Measurements from ENCODE around the gene SNTA1. TPM values are rescaled to one million over a fixed set of nuclear protein-coding genes. Genes with fewer than 3 reads are reported as not detected.

The SNTA1 gene
- total and polyA plus RNA-seq, 2 of the 8 experiments (the other 6 are each of a cell fraction or from before 2014, with no cell fraction given), result 4.5 to 8.0 TPM

DNA sequence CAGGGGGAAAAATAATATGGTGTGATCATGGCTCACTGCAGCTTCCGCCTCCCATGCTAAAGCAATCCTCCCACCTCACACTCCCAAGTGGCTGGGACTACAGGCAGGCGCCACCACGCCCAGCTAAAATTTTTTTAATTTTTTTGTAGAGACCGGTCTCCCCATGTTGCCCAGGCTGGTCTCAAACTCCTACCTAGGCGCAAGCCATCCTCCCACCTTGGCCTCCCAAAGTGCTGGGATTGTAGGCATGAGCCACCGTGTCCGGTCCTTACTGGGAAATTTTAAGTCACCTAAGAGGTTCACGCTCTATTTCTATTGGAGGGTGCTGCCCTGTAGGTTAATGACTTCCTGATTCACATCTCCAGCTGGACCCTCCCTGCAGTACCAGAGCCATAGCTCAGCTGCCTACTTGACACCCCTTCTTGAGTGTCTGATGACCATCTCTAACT, 41.6 kb downstream of the SNTA1 start (continued):
- no peak for TF ChIP-seq EZH2 (IDR thresholded peaks at IDR 0.05; ENCODE audit: low read depth, low read length, severe bottlenecking)
- TF ChIP-seq HDAC6 (IDR thresholded peaks at IDR 0.05; ENCODE audit: low read depth, low read length), result no peak
- no peak for TF ChIP-seq RBBP5 (IDR thresholded peaks at IDR 0.05; ENCODE audit: borderline replicate concordance, low read depth, low read length)
- TF ChIP-seq KDM5A (IDR thresholded peaks at IDR 0.05; ENCODE audit: low read length), result no peak
- no peak for TF ChIP-seq POU5F1 (IDR thresholded peaks at IDR 0.05; ENCODE audit: low read depth, low read length)

Measured in H1 (cell line).